Left ventricle myocardium inferior (tissue), 1 donor: ENCODE measurements around the gene EHBP1. TPM values are rescaled to one million over a fixed set of nuclear protein-coding genes. Genes with fewer than 3 reads are reported as not detected.

ENCODE experiments used
- DNase-seq: peaks from one replicate; pipeline ENCODE4 v3.0.0-alpha.2; 2020
- H3K27ac ChIP-seq: fragments of 200-600 bp; replicated peaks from 2 replicates; pipeline ENCODE4 v1.8.0; 2021
- H3K27me3 ChIP-seq: fragments of 200-600 bp; 2 replicates; pipeline ENCODE4 v1.8.0; 2021; ENCODE audit warnings: low read depth
- H3K36me3 ChIP-seq: fragments of 200-600 bp; 2 replicates; pipeline ENCODE4 v1.8.0; 2021
- H3K4me1 ChIP-seq: fragments of 200-600 bp; 2 replicates; pipeline ENCODE4 v1.8.0; 2021
- H3K4me3 ChIP-seq: fragments of 200-600 bp; 2 replicates; pipeline ENCODE4 v1.8.0; 2021; ENCODE audit warnings: mild to moderate bottlenecking, moderate library complexity
- H3K9me3 ChIP-seq: fragments of 200-600 bp; replicated peaks from 2 replicates; pipeline ENCODE4 v1.8.0; 2021
- CTCF ChIP-seq: fragments of 200-600 bp; IDR thresholded peaks from 2 replicates; pipeline ENCODE4 v1.8.0; 2021; ENCODE audit warnings: antibody characterized with exemption, mild to moderate bottlenecking, borderline replicate concordance
- intact Hi-C: fragments of 100-400 bp; cut with micrococcal nuclease; formaldehyde crosslinking; loops from one replicate; pipeline ENCODE4 v1.11.0; 2022
- total RNA-seq: library from RNA; stranded (reverse); fragmentation: NEBNext Ultra II Directional; extraction: Animal tissue kit (Norgen Biotek cat#: 25700); gene quantifications from one replicate; pipeline ENCODE4 v1.2.1, GENCODE V29; 2021
- donor health status: DM: no; HTN: yes; CAD: no; lungs with severe emphysema.

The EHBP1 gene
- total RNA-seq, 1 donor from 2014 or later = 20.4 TPM

GRCh38 chr2:62938126-62938525 lies 232.6 kb downstream of the EHBP1 start:
- no peak for TF ChIP-seq CTCF
- Histone ChIP-seq H3K4me1 (no peaks in the 10 kb centered on the region), H3K27me3 (no peaks in the 10 kb centered on the region), H3K36me3 (no peaks in the 10 kb centered on the region), H3K4me3 (no peak overlapping the region), H3K9me3 (no peaks in the 10 kb centered on the region), H3K27ac (no peak overlapping the region)
- DNase-seq = no peak
- intact Hi-C loops = no loop called here

- no peaks in the 10 kb centered on the region for H3K9me3 ChIP-seq
- H3K4me3 ChIP-seq = no peak overlapping the region
- H3K27ac ChIP-seq = no peak overlapping the region
- H3K4me1 ChIP-seq = no peaks in the 10 kb centered on the region
- DNase-seq = no peak
- intact Hi-C loops = no loop called here
- peaks cover 10% of the 10 kb centered on the region for H3K36me3 ChIP-seq
- TF ChIP-seq CTCF = no peak
- H3K27me3 ChIP-seq = no peaks in the 10 kb centered on the region
Observed at GRCh38 chr2:62939735-62940491, 234.4 kb downstream of the EHBP1 start.

GRCh38 chr2:62940697-62941096 lies 235.2 kb downstream of the EHBP1 start:
- H3K36me3 ChIP-seq = peaks cover 10% of the 10 kb centered on the region
- no peaks in the 10 kb centered on the region for H3K27me3 ChIP-seq
- no peak overlapping the region for H3K27ac ChIP-seq
- no peak for TF ChIP-seq CTCF
- no peaks in the 10 kb centered on the region for H3K4me1 ChIP-seq
- intact Hi-C loops = no loop called here
- no peaks in the 10 kb centered on the region for H3K9me3 ChIP-seq
- H3K4me3 ChIP-seq = no peak overlapping the region
- no peak for DNase-seq

- Histone ChIP-seq H3K27me3 (no peaks in the 10 kb centered on the region), H3K4me1 (no peaks in the 10 kb centered on the region), H3K4me3 (no peak overlapping the region), H3K27ac (no peak overlapping the region), H3K36me3 (peaks cover 10% of the 10 kb centered on the region), H3K9me3 (no peaks in the 10 kb centered on the region)
- intact Hi-C loops = no loop called here
- no peak for TF ChIP-seq CTCF
- DNase-seq = no peak
Observed at GRCh38 chr2:62941413-62941812, 235.9 kb downstream of the EHBP1 start.

- Histone ChIP-seq H3K27ac (no peak overlapping the region), H3K9me3 (no peaks in the 10 kb centered on the region), H3K4me1 (no peaks in the 10 kb centered on the region), H3K36me3 (peaks cover 24% of the 10 kb centered on the region), H3K4me3 (no peak overlapping the region), H3K27me3 (no peaks in the 10 kb centered on the region)
- intact Hi-C loops = no loop called here
- no peak for TF ChIP-seq CTCF
- no peak for DNase-seq
Observed at GRCh38 chr2:62944362-62944761, 238.8 kb downstream of the EHBP1 start.
